HepG2 (cell line): ENCODE measurements around the gene RAP1GAP2. TPM values are rescaled to one million over a fixed set of nuclear protein-coding genes. Genes with fewer than 3 reads are reported as not detected.

Experiments
- ATAC-seq: fragments of 200-7000 bp; cut with Tn5 transposase; 3 replicates; pipeline ENCODE4 v1.9.1; 2020; ENCODE audit warnings: mild to moderate bottlenecking, moderate library complexity
- BruUV-seq: library from RNA; stranded (reverse); fragments of 400-500 nt; replicated peaks from 2 replicates; lab custom pipeline; 2021; lab: Mats Ljungman, UMichigan
- CTCF ChIA-PET: fragments of 300-600 bp; formaldehyde crosslinking; extraction: SDS; loops from one replicate; lab custom pipeline; 2021; ENCODE audit warnings: low total read pairs, inconsistent platforms, low intra/inter-chr PET ratio; lab: Yijun Ruan, JAX
- POLR2A ChIA-PET: fragments of 350-600 bp; sonication (Branson Sonifier 250); formaldehyde crosslinking; loops from one replicate; lab custom pipeline; 2020; ENCODE audit warnings: antibody characterized with exemption, inconsistent platforms; lab: Yijun Ruan, JAX
- DNase-seq: peaks from one replicate; pipeline ENCODE4 v3.0.0-alpha.2; 2015; ENCODE audit warnings: low spot score
- FAIRE-seq: peaks from 3 replicates; lab custom pipeline; 2011; peaks lifted over from hg19 to GRCh38; lab: Jason Lieb, UNC
- H2AFZ ChIP-seq: one replicate; pipeline ENCODE4 v1.6.1; 2011; ENCODE audit warnings: low read length, inconsistent platforms
- H3K27ac ChIP-seq: fragments of 300-600 bp; 3 replicates; pipeline ENCODE4 v1.8.0; 2011; ENCODE audit warnings: mixed run types, mild to moderate bottlenecking, mixed read lengths, low read length, inconsistent platforms; ENCODE audit not compliant: insufficient read depth; ENCODE audit errors: extremely low read length
- H3K27me3 ChIP-seq, 2 experiments: fragments of 200-600 bp in 1 of 2; 2 replicates in 1 of 2; 3 replicates in 1 of 2; pipeline versions ENCODE4 v1.6.0 to v1.8.0; 2011; ENCODE audit warnings: low read length in 2 of 2, mild to moderate bottlenecking in 2 of 2, moderate library complexity in 2 of 2, inconsistent platforms in 1 of 2; ENCODE audit not compliant: insufficient read depth in 2 of 2, control insufficient read depth in 1 of 2
- H3K36me3 ChIP-seq, 2 experiments: fragments of 200-600 bp in 1 of 2; replicated peaks in 1 of 2; 2 replicates in 1 of 2; 3 replicates in 1 of 2; pipeline versions ENCODE4 v1.5.1 to v1.8.0; 2011; ENCODE audit warnings: low read length in 2 of 2, inconsistent platforms in 1 of 2; ENCODE audit not compliant: insufficient read depth in 2 of 2, control insufficient read depth in 1 of 2
- H3K4me1 ChIP-seq: 2 replicates; pipeline ENCODE4 v1.5.1; 2012; ENCODE audit warnings: low read length, inconsistent platforms; ENCODE audit not compliant: insufficient read depth
- H3K4me2 ChIP-seq: 2 replicates; pipeline ENCODE4 v1.6.0; 2011; ENCODE audit warnings: low read depth, low read length, inconsistent platforms
- H3K4me3 ChIP-seq, 3 experiments: fragments of 200-600 bp in 1 of 3; sonication (generic), shearing (Covaris generic) in 1 of 3; replicated peaks in 1 of 3; 2 replicates each; pipeline ENCODE4 v1.5.1; 2011 to 2016; ENCODE audit warnings: low read length in 3 of 3, inconsistent platforms in 2 of 3, low read depth in 2 of 3, mild to moderate bottlenecking in 2 of 3, control low read depth in 1 of 3, mixed read lengths in 1 of 3; ENCODE audit not compliant: insufficient read depth in 1 of 3
- H3K79me2 ChIP-seq: one replicate; pipeline ENCODE4 v1.6.1; 2011; ENCODE audit warnings: low read length, inconsistent platforms; ENCODE audit not compliant: insufficient read depth
- H3K9ac ChIP-seq: 2 replicates; pipeline ENCODE4 v1.6.0; 2011; ENCODE audit warnings: mild to moderate bottlenecking, low read depth, low read length, inconsistent platforms; ENCODE audit not compliant: insufficient read depth
- H3K9me3 ChIP-seq: 2 replicates; pipeline ENCODE4 v1.5.1; 2012; ENCODE audit warnings: mild to moderate bottlenecking, low read length
- H4K20me1 ChIP-seq: 2 replicates; pipeline ENCODE4 v1.6.0; 2011; ENCODE audit warnings: inconsistent platforms, mild to moderate bottlenecking, low read length, moderate library complexity; ENCODE audit not compliant: insufficient read depth
- CBX1 ChIP-seq: IDR thresholded peaks from one replicate; pipeline ENCODE4 v1.6.1; 2016; ENCODE audit warnings: antibody characterized with exemption, low read depth
- GATAD1 ChIP-seq: IDR thresholded peaks from 2 replicates; pipeline ENCODE4 v1.6.1; 2016; ENCODE audit warnings: missing genetic modification reagents, missing compliant biosample characterization
- HNRNPL ChIP-seq: fragments of 200-400 bp; formaldehyde crosslinking; IDR thresholded peaks from 2 replicates; pipeline ENCODE4 v1.6.1; 2017; ENCODE audit warnings: mild to moderate bottlenecking, low read depth, low read length
- KDM1A ChIP-seq: IDR thresholded peaks from 2 replicates; pipeline ENCODE4 v1.6.1; 2016; ENCODE audit warnings: missing compliant biosample characterization
- NR3C1 ChIP-seq: sonication (generic); formaldehyde crosslinking; IDR thresholded peaks from 2 replicates; pipeline ENCODE4 v1.4.0; 2020; ENCODE audit warnings: missing genetic modification reagents
- SRY ChIP-seq: sonication (generic); formaldehyde crosslinking; IDR thresholded peaks from 2 replicates; pipeline ENCODE4 v1.8.0; 2022; ENCODE audit warnings: mild to moderate bottlenecking, missing genetic modification reagents
- TGIF2 ChIP-seq: IDR thresholded peaks from 2 replicates; pipeline ENCODE4 v1.6.1; 2016; ENCODE audit warnings: control low read depth, missing compliant biosample characterization
- ZNF3 ChIP-seq: IDR thresholded peaks from 2 replicates; pipeline ENCODE4 v1.7.0; 2017; ENCODE audit warnings: inconsistent platforms
- ZNF367 ChIP-seq: sonication (generic); formaldehyde crosslinking; IDR thresholded peaks from 2 replicates; pipeline ENCODE4 v1.4.0; 2020; ENCODE audit warnings: missing genetic modification reagents, borderline replicate concordance
- ZNF431 ChIP-seq: sonication (generic); formaldehyde crosslinking; IDR thresholded peaks from 2 replicates; pipeline ENCODE4 v1.9.0; 2022; ENCODE audit warnings: missing genetic modification reagents, low read depth, mild to moderate bottlenecking, borderline replicate concordance
- ZNF749 ChIP-seq: sonication (generic); formaldehyde crosslinking; IDR thresholded peaks from 2 replicates; pipeline ENCODE4 v1.8.0; 2022; ENCODE audit warnings: mild to moderate bottlenecking, missing genetic modification reagents, moderate library complexity, borderline replicate concordance
- WGBS: methylation state at CpG from one replicate; pipeline ENCODE4 v1.1.6; 2017; ENCODE audit warnings: low lambda C conversion rate; 5-methylcytosine and 5-hydroxymethylcytosine counted together
- in situ Hi-C: cut with HindIII; loops from 2 replicates; pipeline ENCODE4 v1.10.0; 2017; ENCODE audit warnings: low pct_unique_long_range_greater_than_20kb; ENCODE audit not compliant: extremely low pct_ligation_motif_present
- intact Hi-C: fragments of 100-400 bp; cut with micrococcal nuclease; formaldehyde crosslinking; loops from one replicate; pipeline ENCODE4 v1.10.0; 2022; ENCODE audit not compliant: unreplicated experiment
- polyA plus RNA-seq, 8 experiments: library from polyadenylated mRNA; depleted of rRNA in 3 of 8; stranded (reverse) in 7 of 8; unstranded in 1 of 8; fragments of >200 nt; fragmentation: Illumina TruSeq in 4 of 8; extraction: Trizol in 4 of 8; gene quantifications; 2 replicates each; pipeline versions ENCODE4 v1.2.1 to v1.2.3, GENCODE V29; 2011 to 2016; ENCODE audit warnings: low read depth in 4 of 8, missing spikeins in 1 of 8, mixed read lengths in 1 of 8; ENCODE audit not compliant: insufficient read depth in 1 of 8
- total RNA-seq, 5 experiments: library from RNA; depleted of rRNA; stranded (reverse); fragments of >200 nt; fragmentation: Illumina TruSeq; extraction: Trizol; gene quantifications; 2 replicates each; pipeline ENCODE4 v1.2.3, GENCODE V29; 2016; ENCODE audit warnings: low read depth in 1 of 5
- TF ChIP-seq, protein P1 (sequence below): IDR thresholded peaks from 2 replicates; pipeline ENCODE4 v1.6.1; 2012; ENCODE audit warnings: low read depth, low read length, improper control_type of control experiment
- TF ChIP-seq, protein P2 (sequence below): sonication (generic); formaldehyde crosslinking; IDR thresholded peaks from 2 replicates; pipeline ENCODE4 v1.4.0; 2020; ENCODE audit warnings: missing genetic modification reagents, borderline replicate concordance

RAP1GAP2 gene
- total and polyA plus RNA-seq, 2 of the 13 experiments (the other 11 are each of a cell fraction or from before 2014, with no cell fraction given): 10.9 to 12.0 TPM

DNA sequence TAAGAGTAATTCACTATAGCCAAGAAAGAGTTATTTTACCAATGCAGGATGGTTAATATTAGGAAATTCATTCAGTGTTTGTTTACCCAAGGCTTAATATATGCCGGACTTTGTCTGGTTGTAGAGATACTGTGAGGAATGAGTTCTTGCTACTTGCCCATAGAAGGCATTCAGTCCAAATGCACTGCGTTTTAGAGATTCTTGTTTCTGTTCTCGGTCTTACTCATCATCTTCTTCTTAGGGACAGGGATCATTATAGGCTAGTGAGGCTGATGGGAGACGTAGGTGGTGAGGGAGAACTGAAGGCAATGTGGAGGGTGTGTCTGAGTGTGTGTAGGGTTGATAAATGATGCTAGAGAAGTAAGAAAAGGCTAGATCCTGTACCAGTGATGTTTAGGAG lies 176.5 kb downstream of the RAP1GAP2 start:
- Histone ChIP-seq H3K4me3 (no peak overlapping the region), H3K36me3 (no peaks in the 10 kb centered on the region), H2AFZ (no peak overlapping the region), H4K20me1 (no peaks in the 10 kb centered on the region), H3K27ac (no peak overlapping the region), H3K27me3 (no peaks in the 10 kb centered on the region; a peak in 1 of 5 replicates), H3K9ac (no peak overlapping the region), H3K9me3 (no peaks in the 10 kb centered on the region)
- ChIA-PET POLR2A (no interaction called here), CTCF (no interaction called here)
- intact Hi-C loops (no loop called here), in situ Hi-C loops (no loop called here)
- ATAC-seq (no peak), DNase-seq (peak; percentile 33), FAIRE-seq (no peak)
- 27% methylated on average over 4 of the region's 4 CpGs for WGBS
- TF ChIP-seq, protein P1, sequence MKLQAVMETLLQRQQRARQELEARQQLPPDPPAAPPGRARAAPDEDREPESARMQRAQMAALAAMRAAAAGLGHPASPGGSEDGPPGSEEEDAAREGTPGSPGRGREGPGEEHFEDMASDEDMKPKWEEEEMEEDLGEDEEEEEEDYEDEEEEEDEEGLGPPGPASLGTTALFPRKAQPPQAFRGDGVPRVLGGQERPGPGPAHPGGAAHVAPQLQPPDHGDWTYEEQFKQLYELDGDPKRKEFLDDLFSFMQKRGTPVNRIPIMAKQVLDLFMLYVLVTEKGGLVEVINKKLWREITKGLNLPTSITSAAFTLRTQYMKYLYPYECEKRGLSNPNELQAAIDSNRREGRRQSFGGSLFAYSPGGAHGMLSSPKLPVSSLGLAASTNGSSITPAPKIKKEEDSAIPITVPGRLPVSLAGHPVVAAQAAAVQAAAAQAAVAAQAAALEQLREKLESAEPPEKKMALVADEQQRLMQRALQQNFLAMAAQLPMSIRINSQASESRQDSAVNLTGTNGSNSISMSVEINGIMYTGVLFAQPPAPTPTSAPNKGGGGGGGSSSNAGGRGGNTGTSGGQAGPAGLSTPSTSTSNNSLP: 0 out of 2 replicates have a peak, but pooled peaks have one; percentile 16
- no peak for TF ChIP-seq KDM1A (CRISPR knock-in tag)
- TF ChIP-seq, all 625 proteins: peak for 1
- H3K79me2 ChIP-seq: peaks cover 4% of the 10 kb centered on the region
- H3K4me2 ChIP-seq: no peak overlapping the region
- H3K4me1 ChIP-seq: peaks cover 21% of the 10 kb centered on the region
- BruUV-seq: no TSS peak

DNA sequence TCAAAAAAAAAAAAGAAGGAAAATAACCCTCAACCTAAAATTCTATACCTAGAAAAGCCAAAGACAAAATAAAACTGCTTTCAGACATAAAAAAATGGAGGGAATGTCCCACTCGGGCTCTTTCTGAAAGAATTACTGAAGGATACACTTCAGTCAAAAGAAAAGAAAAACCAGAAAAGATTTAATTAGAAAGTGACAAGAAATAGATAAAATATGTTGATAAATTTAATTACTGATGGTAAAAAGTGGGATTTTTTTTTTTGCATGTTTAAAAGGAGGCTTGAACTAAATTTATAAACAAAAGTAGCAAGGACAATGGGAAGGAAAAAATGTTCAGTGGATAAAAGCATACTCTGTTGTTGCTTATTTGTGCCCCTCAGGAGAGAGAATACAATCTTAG lies 178.1 kb downstream of the RAP1GAP2 start:
- H3K4me2 ChIP-seq: no peak overlapping the region
- H3K27me3 ChIP-seq: no peaks in the 10 kb centered on the region; a peak in 1 of 5 replicates
- POLR2A ChIA-PET: interaction anchor here (2.2 kb wide), 1 partner anchor 15 kb away, joined by 30 read pairs; no protein-coding TSS in a partner anchor
- H3K4me1 ChIP-seq: peaks cover 21% of the 10 kb centered on the region
- no peak overlapping the region for H3K4me3 ChIP-seq
- intact Hi-C loops (no loop called here), in situ Hi-C loops (no loop called here)
- no TSS peak for BruUV-seq
- no peaks in the 10 kb centered on the region for H3K9me3 ChIP-seq
- no peak overlapping the region for H3K27ac ChIP-seq
- 89% methylated on average over 1 of the region's 1 CpG for WGBS
- peaks cover 4% of the 10 kb centered on the region for H3K79me2 ChIP-seq
- H2AFZ ChIP-seq: no peak overlapping the region
- H3K36me3 ChIP-seq: no peaks in the 10 kb centered on the region
- no peak for DNase-seq
- no peak for FAIRE-seq
- CTCF ChIA-PET: no interaction called here
- no peaks in the 10 kb centered on the region for H4K20me1 ChIP-seq
- H3K9ac ChIP-seq: no peak overlapping the region
- ATAC-seq: no peak
- TF ChIP-seq ZNF431 (CRISPR knock-in tag): no peak
- no peak for TF ChIP-seq ZNF367 (CRISPR knock-in tag)
- no peak for TF ChIP-seq HNRNPL
- TF ChIP-seq ZNF749 (CRISPR knock-in tag): no peak
- TF ChIP-seq ZNF3 (CRISPR knock-in tag): no peak
- no peak for TF ChIP-seq TGIF2 (CRISPR knock-in tag)
- TF ChIP-seq, protein P2, sequence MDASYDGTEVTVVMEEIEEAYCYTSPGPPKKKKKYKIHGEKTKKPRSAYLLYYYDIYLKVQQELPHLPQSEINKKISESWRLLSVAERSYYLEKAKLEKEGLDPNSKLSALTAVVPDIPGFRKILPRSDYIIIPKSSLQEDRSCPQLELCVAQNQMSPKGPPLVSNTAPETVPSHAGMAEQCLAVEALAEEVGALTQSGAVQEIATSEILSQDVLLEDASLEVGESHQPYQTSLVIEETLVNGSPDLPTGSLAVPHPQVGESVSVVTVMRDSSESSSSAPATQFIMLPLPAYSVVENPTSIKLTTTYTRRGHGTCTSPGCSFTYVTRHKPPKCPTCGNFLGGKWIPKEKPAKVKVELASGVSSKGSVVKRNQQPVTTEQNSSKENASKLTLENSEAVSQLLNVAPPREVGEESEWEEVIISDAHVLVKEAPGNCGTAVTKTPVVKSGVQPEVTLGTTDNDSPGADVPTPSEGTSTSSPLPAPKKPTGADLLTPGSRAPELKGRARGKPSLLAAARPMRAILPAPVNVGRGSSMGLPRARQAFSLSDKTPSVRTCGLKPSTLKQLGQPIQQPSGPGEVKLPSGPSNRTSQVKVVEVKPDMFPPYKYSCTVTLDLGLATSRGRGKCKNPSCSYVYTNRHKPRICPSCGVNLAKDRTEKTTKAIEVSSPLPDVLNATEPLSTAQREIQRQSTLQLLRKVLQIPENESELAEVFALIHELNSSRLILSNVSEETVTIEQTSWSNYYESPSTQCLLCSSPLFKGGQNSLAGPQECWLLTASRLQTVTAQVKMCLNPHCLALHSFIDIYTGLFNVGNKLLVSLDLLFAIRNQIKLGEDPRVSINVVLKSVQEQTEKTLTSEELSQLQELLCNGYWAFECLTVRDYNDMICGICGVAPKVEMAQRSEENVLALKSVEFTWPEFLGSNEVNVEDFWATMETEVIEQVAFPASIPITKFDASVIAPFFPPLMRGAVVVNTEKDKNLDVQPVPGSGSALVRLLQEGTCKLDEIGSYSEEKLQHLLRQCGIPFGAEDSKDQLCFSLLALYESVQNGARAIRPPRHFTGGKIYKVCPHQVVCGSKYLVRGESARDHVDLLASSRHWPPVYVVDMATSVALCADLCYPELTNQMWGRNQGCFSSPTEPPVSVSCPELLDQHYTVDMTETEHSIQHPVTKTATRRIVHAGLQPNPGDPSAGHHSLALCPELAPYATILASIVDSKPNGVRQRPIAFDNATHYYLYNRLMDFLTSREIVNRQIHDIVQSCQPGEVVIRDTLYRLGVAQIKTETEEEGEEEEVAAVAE: no peak
- no peak for TF ChIP-seq CBX1
- no peak for TF ChIP-seq GATAD1 (CRISPR knock-in tag)
- no peak for TF ChIP-seq SRY (CRISPR knock-in tag)
- TF ChIP-seq NR3C1 (CRISPR knock-in tag): no peak
